LNCaP clone FGC (cell line): ENCODE results near the gene HIVEP3.

Source experiments
- DNase-seq: peaks from one replicate; pipeline ENCODE4 v3.0.0-alpha.2; 2011; ENCODE audit warnings: low read depth
- H3K4me3 ChIP-seq: 2 replicates; pipeline ENCODE4 v1.5.1; 2011; ENCODE audit warnings: mild to moderate bottlenecking, low read depth, low read length, control low read depth
- CTCF ChIP-seq: IDR thresholded peaks from 2 replicates; pipeline ENCODE4 v1.5.1; 2012; ENCODE audit warnings: mild to moderate bottlenecking; ENCODE audit not compliant: control insufficient read depth, insufficient read depth; ENCODE audit errors: extremely low read depth

Gene HIVEP3

DNA sequence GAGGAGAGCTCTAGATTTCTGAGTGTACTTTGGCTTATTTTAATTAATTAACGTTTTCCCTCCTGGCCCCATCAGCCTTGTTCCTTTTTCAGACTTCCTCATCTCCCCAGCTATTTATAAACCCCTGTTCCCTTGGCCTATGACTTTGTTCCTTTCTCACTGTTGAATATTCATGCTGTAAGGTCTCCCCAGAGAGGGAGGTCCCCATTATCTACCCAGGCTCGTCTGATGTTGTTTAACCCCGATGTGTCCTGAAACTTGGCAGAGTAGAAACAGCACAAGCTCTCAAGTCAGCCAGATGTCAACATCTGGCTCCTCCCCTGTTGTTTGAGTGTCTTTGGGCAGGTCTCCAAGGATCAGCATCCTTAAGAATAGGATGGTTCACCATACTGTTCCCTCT lies 153.6 kb downstream of the HIVEP3 start:
- TF ChIP-seq CTCF, result no peak
- H3K4me3 ChIP-seq, result no peak overlapping the region
- DNase-seq, result no peak

- no peak for DNase-seq
- TF ChIP-seq CTCF, result no peak
- H3K4me3 ChIP-seq, result no peak overlapping the region
These were observed 154.1 kb downstream of the HIVEP3 start for GRCh38 chr1:41764656-41765055.

DNA sequence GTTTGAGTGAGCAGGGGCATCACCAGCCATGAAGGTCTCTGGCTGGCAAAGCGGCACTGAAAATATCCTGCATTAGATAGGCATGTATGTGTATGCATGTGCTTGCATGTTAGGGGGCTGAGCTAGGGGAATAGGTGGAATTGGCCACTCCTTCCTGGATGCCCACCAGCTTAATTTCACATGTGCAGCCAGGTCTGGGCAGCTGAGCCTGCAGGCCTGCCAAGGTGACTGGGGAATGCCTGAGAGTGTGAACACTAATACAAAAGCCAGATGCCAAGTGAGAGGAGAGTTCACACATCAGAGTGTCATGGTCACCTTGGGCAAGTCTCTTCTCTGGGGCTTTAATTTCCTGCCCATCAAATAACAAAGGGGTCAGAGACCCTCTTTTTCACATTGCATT lies 155.9 kb downstream of the HIVEP3 start:
- TF ChIP-seq CTCF, result no peak
- H3K4me3 ChIP-seq, result no peak overlapping the region
- no peak for DNase-seq

DNA sequence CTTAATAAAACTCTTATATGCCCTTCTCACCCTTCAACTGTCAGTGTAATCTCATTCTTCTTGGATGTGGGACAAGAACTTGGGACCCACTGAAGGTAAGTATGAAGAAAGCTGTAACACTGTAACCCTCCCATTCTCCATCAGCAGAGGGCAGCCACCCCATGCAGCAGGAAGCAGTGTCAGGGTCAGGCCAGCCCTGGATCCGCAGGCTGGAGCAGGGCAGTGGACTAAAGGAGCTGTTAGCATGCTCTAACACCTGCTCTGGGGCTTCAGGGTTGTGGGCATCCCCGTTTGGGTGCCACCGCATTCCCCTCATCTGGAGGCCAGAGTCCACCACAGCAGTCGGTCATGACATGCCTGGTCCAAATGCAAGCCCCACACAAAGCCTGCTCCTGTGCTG lies 156.5 kb downstream of the HIVEP3 start:
- H3K4me3 ChIP-seq, result no peak overlapping the region
- no peak for TF ChIP-seq CTCF
- DNase-seq, result no peak

GRCh38 chr1:41758904-41759548 lies 159.7 kb downstream of the HIVEP3 start:
- DNase-seq, result no peak

GRCh38 chr1:41758500-41758899 lies 160.2 kb downstream of the HIVEP3 start:
- TF ChIP-seq CTCF, result no peak
- no peak for DNase-seq
- H3K4me3 ChIP-seq, result no peak overlapping the region

More at GRCh38 chr1:41758904-41759548, 159.7 kb downstream of the HIVEP3 start:
- TF ChIP-seq CTCF, result no peak
- no peak overlapping the region for H3K4me3 ChIP-seq

- TF ChIP-seq CTCF, result peak; percentile 28
- H3K4me3 ChIP-seq, result no peak overlapping the region
- no peak for DNase-seq
These were observed 164.2 kb downstream of the HIVEP3 start for GRCh38 chr1:41754540-41754939.
